Subcutaneous adipose tissue (tissue), 4 donors: ENCODE results near the gene AMN. TPM values are rescaled to one million over a fixed set of nuclear protein-coding genes. Genes with fewer than 3 reads are reported as not detected.

Experiments used
- total RNA-seq, 4 donors: library from RNA; depleted of rRNA; stranded (reverse); fragments of >200 nt; gene quantifications; one replicate each; pipeline ENCODE4 v1.1.0, GENCODE V29; 2016
- TF ChIP-seq, protein P1 (sequence below): fragments of 450-650 bp; IDR thresholded peaks from one replicate; pipeline ENCODE4 v1.5.1; 2016; ENCODE audit warnings: low read depth, mild to moderate bottlenecking, control low read depth, antibody characterized with exemption, moderate library complexity

AMN gene
- total RNA-seq, 4 donors from 2014 or later, result 0.66 to 1.9 TPM; not detected in 2

DNA sequence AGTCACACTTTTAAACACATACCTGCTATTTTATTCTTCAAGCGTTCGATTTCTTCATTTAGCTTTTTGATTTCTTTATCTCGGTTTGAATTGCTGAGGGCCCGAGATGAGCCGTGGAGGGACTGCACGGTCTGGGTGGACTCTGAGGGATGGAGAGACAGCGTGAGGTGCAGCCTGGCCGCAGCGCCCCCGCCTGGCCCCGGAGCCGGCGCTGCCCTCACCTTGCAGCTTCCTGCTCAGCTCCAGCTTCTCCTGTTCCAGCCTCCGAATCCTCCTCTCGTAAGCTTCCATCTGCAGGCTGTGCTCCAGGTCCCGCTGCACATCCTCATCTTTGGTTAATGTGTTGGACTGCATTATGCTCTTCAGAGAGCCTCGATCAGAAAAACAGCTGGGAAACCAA is 53.2 kb downstream of the AMN start:
- TF ChIP-seq, protein P1, sequence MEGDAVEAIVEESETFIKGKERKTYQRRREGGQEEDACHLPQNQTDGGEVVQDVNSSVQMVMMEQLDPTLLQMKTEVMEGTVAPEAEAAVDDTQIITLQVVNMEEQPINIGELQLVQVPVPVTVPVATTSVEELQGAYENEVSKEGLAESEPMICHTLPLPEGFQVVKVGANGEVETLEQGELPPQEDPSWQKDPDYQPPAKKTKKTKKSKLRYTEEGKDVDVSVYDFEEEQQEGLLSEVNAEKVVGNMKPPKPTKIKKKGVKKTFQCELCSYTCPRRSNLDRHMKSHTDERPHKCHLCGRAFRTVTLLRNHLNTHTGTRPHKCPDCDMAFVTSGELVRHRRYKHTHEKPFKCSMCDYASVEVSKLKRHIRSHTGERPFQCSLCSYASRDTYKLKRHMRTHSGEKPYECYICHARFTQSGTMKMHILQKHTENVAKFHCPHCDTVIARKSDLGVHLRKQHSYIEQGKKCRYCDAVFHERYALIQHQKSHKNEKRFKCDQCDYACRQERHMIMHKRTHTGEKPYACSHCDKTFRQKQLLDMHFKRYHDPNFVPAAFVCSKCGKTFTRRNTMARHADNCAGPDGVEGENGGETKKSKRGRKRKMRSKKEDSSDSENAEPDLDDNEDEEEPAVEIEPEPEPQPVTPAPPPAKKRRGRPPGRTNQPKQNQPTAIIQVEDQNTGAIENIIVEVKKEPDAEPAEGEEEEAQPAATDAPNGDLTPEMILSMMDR, result no peak

DNA sequence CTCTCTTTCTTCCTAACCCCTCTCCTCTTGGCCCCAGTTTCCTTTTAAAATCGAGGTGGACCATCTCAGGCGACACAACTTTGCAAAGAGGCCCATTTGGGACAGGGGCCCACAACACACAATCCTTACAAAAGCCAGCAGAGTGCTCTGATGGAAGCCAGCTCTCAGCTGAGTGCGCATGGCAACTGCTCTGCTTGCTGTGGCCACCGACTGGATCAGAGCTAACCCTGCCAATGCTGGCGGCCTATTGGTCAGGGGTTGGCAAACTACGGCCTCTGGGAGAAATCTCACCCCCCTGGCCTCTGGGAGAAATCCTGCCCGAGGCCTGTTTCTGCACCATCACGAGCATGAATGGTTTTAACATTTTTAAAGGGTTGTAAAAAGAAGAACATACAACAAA is 55.0 kb downstream of the AMN start:
- TF ChIP-seq, protein P1, result no peak

DNA sequence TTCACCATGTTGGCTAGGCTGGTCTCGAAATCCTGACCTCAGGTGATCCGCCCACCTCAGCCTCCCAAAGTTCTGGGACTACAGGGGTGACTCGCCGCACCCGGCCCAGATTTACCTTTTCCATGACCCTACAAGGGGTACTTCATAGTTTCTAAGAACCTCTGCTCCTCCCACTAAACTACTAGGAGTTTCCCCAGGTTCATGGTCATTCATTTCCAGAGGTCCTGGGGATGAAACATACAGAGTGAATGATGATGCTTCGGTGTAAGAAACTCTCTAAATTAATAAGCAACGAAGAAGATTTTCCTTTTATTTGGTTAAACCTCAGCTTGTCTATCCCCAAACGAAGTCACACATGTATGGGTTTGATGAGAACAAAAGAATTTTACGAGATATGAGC is 56.9 kb downstream of the AMN start:
- TF ChIP-seq, protein P1, result no peak

GRCh38 chr14:102980409-102980810 is 57.9 kb downstream of the AMN start:
- TF ChIP-seq, protein P1, result no peak

Other genes with a start within 250 kb of the AMN start
- 10 to 100 TPM; 11.0 to 21.0 (median 14.0) TPM for gene TRAF3, start 145.2 kb upstream of the AMN start, total RNA-seq
- gene CDC42BPB, start 134.9 kb downstream of the AMN start, total RNA-seq, result 100 to 1,000 TPM in 2 of 4 donors, 10 to 100 TPM in 2; 85.8 to 170 (median 102) TPM
- 1 to 10 TPM in 2 of 4 donors, not detected in 2; 1.4 to 2.1 TPM for gene LBHD2, start 161.5 kb downstream of the AMN start, total RNA-seq
- under 1 TPM in 2 of 4 donors, not detected in 2; 0.22 to 0.68 TPM for gene EXOC3L4, start 172.1 kb downstream of the AMN start, total RNA-seq
- 100 to 1,000 TPM in 1 of 4 donors, 10 to 100 TPM in 3; 54.7 to 145 (median 65.4) TPM for gene TNFAIP2, start 200.8 kb downstream of the AMN start, total RNA-seq